ENCODE results near the gene AAK1. TPM values are rescaled to one million over a fixed set of nuclear protein-coding genes. Genes with fewer than 3 reads are reported as not detected.
"Not testable (repeated sequence)": the region's sequence is repeated elsewhere in the genome, so short reads cannot be mapped to it uniquely, and the experiment has no call there.

Gene AAK1
- polyA plus RNA-seq, 1 donor = 11.9 TPM

- no peak for DNase-seq (ENCODE audit: low read depth)
These were observed 43.1 kb downstream of the AAK1 start for GRCh38 chr2:69600425-69600824.

- no peak for DNase-seq (ENCODE audit: low read depth)
These were observed 45.5 kb downstream of the AAK1 start for GRCh38 chr2:69597843-69598610.

GRCh38 chr2:69597105-69597504 lies 46.4 kb downstream of the AAK1 start:
- no peak for DNase-seq (ENCODE audit: low read depth)

GRCh38 chr2:69594341-69594740 lies 49.2 kb downstream of the AAK1 start:
- DNase-seq (ENCODE audit: low read depth) = no peak

GRCh38 chr2:69592511-69592910 lies 51.0 kb downstream of the AAK1 start:
- no peak for DNase-seq (ENCODE audit: low read depth)

GRCh38 chr2:69589973-69590652 lies 53.4 kb downstream of the AAK1 start:
- DNase-seq (ENCODE audit: low read depth) = no peak

- no peak for DNase-seq (ENCODE audit: low read depth)
These were observed 54.6 kb downstream of the AAK1 start for GRCh38 chr2:69588945-69589344.

GRCh38 chr2:69588403-69588802 lies 55.1 kb downstream of the AAK1 start:
- no peak for DNase-seq (ENCODE audit: low read depth)

- DNase-seq (ENCODE audit: low read depth) = no peak
These were observed 57.5 kb downstream of the AAK1 start for GRCh38 chr2:69585855-69586555.

GRCh38 chr2:69584127-69584889 lies 59.2 kb downstream of the AAK1 start:
- no peak for DNase-seq (ENCODE audit: low read depth)

- DNase-seq (ENCODE audit: low read depth) = no peak
These were observed 60.2 kb downstream of the AAK1 start for GRCh38 chr2:69583321-69583833.

GRCh38 chr2:69582582-69583176 lies 60.9 kb downstream of the AAK1 start:
- no peak for DNase-seq (ENCODE audit: low read depth)

GRCh38 chr2:69581774-69582581 lies 61.6 kb downstream of the AAK1 start:
- DNase-seq (ENCODE audit: low read depth) = no peak

- DNase-seq (ENCODE audit: low read depth) = no peak
These were observed 63.1 kb downstream of the AAK1 start for GRCh38 chr2:69580486-69580885.

- no peak for DNase-seq (ENCODE audit: low read depth)
These were observed 64.0 kb downstream of the AAK1 start for GRCh38 chr2:69579536-69579935.

- DNase-seq (ENCODE audit: low read depth) = no peak
These were observed 65.4 kb downstream of the AAK1 start for GRCh38 chr2:69578198-69578540.

- DNase-seq (ENCODE audit: low read depth) = no peak
These were observed 65.9 kb downstream of the AAK1 start for GRCh38 chr2:69577467-69578197.

GRCh38 chr2:69576880-69577279 lies 66.7 kb downstream of the AAK1 start:
- peak; percentile 58 for DNase-seq (ENCODE audit: low read depth)

- no peak for DNase-seq (ENCODE audit: low read depth)
These were observed 67.6 kb downstream of the AAK1 start for GRCh38 chr2:69575926-69576325.

- DNase-seq (ENCODE audit: low read depth) = not testable (repeated sequence)
These were observed 68.2 kb downstream of the AAK1 start for GRCh38 chr2:69575371-69575770.

All from forelimb muscle (tissue), 1 donor.